DND-41 (cell line): ENCODE results near the gene SYCE3.

ENCODE experiments used
- CTCF ChIP-seq: IDR thresholded peaks from 2 replicates; pipeline ENCODE4 v1.5.1; 2012; ENCODE audit warnings: borderline replicate concordance, low read length, moderate library complexity, mild to moderate bottlenecking; ENCODE audit not compliant: poor library complexity, severe bottlenecking; ENCODE audit errors: extremely low read depth
- EZH2 ChIP-seq: IDR thresholded peaks from 3 replicates; pipeline ENCODE4 v1.6.1; 2012; ENCODE audit warnings: borderline replicate concordance, low read depth, mild to moderate bottlenecking, moderate library complexity, low read length, inconsistent platforms; ENCODE audit not compliant: severe bottlenecking

DNA sequence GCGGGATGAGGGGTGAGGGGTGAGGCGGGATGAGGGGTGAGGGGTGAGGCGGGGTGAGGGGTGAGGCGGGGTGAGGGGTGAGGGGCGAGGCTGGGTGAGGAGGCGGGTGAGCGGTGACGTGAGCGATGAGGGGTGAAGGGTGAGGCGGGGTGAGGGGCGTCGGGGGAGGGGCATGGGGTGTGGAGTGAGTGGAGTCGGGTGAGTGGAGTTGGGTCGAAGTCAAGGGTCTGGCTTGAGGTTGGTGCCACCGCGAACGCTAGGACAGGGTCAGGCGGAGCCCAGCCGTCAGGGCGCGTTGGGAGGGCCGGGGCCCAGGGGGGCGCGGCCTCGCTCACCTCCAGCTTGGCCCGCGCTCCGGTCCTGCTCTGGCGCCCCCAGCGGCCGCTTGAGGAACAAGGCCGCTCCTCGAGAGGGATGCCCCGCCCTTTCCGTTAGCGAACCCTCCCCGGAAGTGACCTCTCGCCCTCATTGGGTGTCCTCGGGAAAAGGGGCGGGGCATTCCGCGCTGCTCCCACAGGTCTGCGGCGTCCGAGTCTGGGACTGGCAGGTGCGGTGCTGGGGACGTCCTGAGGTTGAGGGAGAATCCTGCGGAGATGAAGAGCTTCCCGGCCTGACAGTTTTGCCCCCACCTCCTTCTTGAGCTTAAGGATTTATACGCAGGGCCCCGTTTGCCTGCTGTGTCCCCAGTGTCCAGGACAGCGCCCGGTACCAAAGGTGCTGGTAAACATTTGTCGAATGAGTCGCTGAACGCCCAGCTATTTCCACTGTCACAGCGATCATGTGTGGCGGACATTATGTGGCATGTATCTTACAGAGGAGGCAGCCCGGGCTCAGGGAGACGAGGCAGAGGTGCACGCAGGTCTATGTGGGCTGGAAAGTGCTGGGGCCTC is at the start of gene SYCE3:
- peak; percentile 94 for TF ChIP-seq CTCF
- TF ChIP-seq EZH2: no peak
